ENCODE measurements around the gene HYAL1.
A peak's percentile ranks its signal among the peaks of the same experiment; 100 is the strongest.

The HYAL1 gene

DNA sequence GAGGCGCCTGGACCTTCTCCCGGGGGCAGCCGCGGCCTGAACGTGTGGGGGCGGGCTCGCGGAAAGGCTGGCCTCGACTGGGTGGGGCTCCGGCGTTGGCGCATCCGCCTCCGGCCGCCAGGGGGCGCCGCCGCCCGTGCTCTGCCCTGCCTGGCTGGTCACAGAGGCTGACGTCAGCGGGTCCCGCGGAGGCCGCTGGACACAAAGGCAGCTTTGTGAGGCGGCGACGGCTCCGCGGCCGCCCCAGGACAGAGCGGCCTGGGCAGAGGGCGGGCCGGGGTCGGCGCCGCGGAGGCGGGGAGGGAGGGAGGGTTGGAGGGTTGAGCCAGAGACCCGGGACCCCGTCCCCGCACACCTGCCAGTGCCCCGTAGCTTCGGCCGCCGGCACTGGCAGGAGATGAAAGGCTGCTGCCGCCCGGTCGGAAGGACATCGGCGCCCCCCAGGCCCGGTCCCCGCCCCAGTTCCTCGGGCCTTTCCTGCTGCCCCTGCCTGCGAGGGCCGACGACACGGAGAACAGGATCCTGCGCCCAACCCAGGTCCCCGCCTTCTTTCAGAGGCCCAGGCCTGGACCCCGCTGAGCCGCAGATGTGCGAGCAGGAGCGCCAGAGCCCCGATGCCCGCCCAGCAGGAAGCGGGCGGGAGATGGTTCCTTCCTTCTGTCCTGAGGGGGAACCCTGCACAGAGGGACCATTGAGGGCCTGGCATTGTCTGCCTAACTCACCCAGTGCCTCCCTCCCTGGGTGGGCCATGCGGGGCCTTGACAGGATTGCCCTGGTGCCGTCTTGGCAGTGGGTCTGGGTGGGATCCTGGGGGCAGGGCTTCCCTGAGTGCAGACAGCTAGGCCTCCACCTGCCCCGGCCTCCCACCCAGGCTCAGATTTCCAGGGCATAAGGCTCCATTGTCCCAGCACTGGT lies 43.1 kb downstream of the HYAL1 start:
- DNase-seq (ENCODE audit: low read depth) = peak; percentile 71

DNA sequence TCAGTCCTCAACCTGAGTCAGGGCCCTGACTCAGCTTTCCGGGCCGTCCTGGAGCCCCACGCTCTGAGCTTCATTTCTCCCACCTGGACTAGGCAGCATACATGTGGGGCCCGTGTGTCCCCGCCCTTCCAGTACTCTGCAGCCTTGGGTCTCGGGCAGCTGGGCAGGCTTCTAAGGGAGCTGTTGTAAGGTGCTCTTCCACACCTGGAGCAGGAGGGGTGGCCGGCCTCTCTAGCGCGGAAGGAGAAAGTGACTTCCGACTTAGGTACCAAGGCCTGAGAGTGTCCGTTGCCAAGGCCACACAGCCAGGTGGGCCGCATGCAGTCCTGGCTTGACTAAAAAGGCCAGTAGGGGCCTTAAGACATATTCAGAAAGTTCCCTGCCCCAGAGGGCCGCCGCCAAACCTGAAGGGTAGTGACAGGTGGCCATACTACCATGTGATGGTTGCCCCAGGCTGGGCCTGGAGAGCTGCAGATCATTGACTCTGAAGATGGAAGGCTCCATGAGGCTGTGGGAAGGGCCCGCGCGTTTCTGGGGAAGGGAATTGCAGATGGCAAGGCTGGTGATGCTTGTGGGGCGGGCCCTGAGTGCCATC lies 43.8 kb downstream of the HYAL1 start:
- DNase-seq (ENCODE audit: low read depth) = no peak

- DNase-seq (ENCODE audit: low read depth) = no peak
Measured at GRCh38 chr3:50258979-50259378, 44.4 kb downstream of the HYAL1 start.

DNA sequence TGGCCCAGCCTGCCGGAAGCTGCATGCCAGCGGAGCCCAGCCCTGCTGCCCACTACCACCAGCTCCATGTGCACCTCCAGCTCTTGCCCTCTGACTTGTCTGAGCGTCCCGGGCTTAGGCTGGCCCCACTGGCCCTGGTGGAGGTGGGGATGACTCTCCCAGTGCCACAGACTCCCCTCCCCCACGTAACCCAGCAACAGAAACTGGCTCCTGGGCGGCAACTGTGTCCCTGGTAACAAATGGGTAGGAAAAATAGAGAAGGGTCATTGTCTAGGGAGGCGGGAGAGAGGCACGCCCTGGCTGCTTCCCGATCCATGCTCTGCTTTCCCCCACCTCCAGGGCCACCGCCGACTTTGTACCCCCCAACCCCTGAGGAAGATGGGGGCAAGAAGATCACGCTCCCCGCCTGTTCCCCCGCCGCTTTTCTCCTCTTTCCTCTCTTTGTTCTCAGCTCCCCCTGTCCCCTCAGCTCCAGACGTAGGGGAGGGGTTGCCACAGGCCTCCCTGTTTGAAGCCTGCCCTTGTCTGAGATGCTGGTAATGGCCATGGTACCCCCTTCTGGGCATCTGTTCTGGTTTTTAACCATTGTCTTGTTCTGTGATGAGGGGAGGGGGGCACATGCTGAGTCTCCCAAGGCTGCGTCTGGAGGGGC lies 45.2 kb downstream of the HYAL1 start:
- DNase-seq (ENCODE audit: low read depth) = no peak

DNA sequence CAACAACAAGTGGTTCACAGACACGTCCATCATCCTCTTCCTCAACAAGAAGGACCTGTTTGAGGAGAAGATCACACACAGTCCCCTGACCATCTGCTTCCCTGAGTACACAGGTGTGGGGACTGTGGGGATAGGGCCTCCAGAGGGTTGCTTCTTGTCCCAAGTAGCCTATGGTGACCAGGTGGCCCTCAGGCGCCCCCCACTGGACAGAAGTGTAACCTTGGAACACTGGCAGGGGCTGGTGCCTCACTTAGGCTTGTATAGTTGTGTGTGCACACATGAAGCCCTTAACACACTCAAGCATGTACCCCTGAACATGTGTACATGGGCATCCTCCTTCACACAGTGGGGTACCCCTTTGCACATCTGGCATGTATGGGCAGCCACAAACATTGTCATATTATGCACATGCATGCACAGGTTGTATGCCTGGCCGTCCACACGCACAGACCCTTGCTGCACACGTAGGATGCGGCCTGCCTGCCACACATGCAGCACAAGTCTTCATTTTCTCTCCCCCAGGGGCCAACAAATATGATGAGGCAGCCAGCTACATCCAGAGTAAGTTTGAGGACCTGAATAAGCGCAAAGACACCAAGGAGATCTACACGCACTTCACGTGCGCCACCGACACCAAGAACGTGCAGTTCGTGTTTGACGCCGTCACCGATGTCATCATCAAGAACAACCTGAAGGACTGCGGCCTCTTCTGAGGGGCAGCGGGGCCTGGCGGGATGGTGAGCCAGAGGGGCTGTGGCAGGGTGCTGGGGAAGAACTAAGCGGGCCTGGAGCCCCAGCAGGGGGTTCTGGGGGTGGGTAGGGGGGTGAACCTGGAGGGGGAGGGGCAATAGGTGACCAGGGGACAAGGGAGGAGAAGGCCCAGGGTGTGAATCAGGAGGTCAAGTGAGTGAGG lies 46.1 kb downstream of the HYAL1 start:
- DNase-seq (ENCODE audit: low read depth) = no peak

DNA sequence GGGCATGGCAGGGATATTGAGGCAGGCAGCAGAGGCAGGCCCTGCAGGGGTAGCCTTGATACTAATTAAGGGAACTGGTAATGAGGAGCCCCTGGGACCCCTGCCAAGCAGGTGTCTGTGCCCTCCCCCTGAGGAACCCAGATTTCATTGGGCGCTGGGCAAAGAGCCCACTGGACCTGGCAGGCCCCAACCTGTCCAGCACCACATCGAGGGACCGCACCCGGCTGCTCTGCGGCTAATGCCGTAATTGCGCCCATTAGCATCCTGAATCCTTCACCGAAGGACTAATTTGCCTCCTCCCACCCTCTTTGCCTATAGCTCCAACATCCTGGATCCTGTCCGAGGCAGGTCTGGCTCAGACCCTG lies 48.1 kb downstream of the HYAL1 start:
- DNase-seq (ENCODE audit: low read depth) = no peak

DNA sequence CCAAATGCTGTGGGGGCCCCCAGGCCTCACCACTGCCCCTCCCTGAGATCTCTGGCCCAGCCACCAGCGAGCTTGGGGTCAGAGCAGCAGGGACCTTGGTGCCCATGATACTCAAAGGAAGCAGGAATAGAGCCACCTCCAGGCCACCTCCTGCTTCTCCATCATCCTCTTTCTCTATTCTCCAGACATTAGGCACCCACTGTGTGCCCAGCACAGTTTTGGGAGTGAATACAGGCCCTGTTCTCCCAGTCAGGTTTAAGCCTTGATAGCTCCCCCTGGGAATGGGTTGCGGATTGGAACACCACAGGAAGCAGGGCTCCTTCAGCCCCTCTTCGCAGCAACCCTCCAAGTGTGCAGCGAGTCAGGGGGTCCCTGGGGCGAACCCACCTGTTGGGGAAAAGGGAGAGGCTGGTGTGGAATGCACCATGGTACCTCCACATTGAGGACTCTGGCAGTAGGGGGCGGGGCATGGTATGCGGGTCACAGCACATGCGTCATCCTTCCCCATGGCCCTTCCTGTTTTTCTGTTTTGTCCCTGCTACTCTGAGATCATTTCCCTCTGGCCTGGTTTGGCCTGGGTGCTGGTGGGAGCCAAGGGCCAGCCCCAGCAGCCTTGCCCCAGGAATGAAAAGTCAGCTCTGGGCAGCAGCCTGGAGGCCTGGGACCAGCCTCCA lies 48.7 kb downstream of the HYAL1 start:
- DNase-seq (ENCODE audit: low read depth) = no peak

DNA sequence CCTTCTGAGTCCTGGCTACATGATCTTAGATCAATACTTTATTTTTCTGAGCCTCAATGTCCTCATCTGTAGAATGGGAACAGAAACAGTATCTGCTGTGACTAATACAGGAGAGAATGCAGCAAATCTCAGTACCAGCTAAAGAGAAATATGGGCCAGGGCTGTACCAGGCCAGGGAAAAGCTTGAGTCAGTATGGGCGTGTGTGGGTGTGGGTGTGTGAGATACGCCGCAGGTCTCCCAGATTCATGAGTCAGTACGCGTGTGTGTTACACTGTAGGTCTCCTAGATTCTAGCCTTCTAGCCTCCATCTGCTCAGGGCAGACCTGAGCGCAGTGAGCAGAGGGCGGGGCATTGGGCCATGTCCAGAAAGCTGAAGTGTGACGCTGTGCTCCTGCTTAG lies 52.2 kb downstream of the HYAL1 start:
- DNase-seq (ENCODE audit: low read depth) = no peak

GRCh38 chr3:50250514-50250913 lies 52.9 kb downstream of the HYAL1 start:
- no peak for DNase-seq (ENCODE audit: low read depth)

Measured in stimulated activated CD8-positive, alpha-beta memory T cell treated with anti-CD3 and anti-CD28 coated beads, Interleukin-12 subunit alpha, Interleukin-12 subunit beta, amount 100 ng/mL, for 4 hours (primary cell).